Bronchial epithelial cell (primary cell): ENCODE results near the gene PITPNM3. TPM values are rescaled to one million over a fixed set of nuclear protein-coding genes. Genes with fewer than 3 reads are reported as not detected.

Source experiments
- DNase-seq: peaks from one replicate; pipeline ENCODE4 v3.0.0-alpha.2; 2010; ENCODE audit warnings: low read depth
- FAIRE-seq: peaks from 2 replicates; lab custom pipeline; 2011; peaks lifted over from hg19 to GRCh38; lab: Jason Lieb, UNC
- H3K27me3 ChIP-seq: 2 replicates; pipeline ENCODE4 v1.5.1; 2011; ENCODE audit warnings: low read length; ENCODE audit not compliant: control insufficient read depth, insufficient read depth
- H3K36me3 ChIP-seq: 2 replicates; pipeline ENCODE4 v1.5.1; 2011; ENCODE audit warnings: low read length; ENCODE audit not compliant: control insufficient read depth, insufficient read depth
- H3K4me3 ChIP-seq: 2 replicates; pipeline ENCODE4 v1.5.1; 2011; ENCODE audit warnings: mild to moderate bottlenecking, low read depth, low read length, control low read depth
- total RNA-seq: library from RNA; depleted of rRNA; stranded (reverse); fragments of >200 nt; gene quantifications from 2 replicates; pipeline ENCODE4 v1.2.1, GENCODE V29; 2014
- TF ChIP-seq, protein P1 (sequence below): IDR thresholded peaks from 2 replicates; pipeline ENCODE4 v1.5.1; 2011; ENCODE audit warnings: mild to moderate bottlenecking, moderate library complexity, low read length, control low read depth, inconsistent platforms; ENCODE audit not compliant: insufficient read depth, severe bottlenecking

Gene PITPNM3
- total RNA-seq, 1 donor from 2014 or later, result 25.0 TPM

DNA sequence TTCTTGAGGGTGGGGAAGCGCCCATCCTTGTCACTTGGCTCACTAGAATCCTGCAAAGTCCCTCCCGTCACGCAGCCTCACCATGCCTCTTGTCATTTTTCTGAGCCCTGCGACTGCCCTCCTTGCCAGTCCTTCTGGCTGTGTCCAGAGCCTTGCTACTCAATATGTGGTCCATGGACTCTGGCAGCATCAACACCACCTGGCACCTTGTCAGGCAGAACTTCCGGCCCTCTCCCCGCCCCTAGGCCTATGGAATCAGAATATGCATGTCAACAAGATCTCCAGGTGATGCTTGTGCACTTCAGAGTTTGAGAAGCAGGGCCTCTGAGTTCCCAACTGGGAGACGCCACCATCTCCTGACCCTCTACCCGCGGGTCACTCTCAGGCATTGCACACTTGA is 100.0 kb downstream of the PITPNM3 start:
- no peak overlapping the region for H3K4me3 ChIP-seq
- peaks cover 14% of the 10 kb centered on the region for H3K36me3 ChIP-seq
- FAIRE-seq (peak; percentile 73), DNase-seq (no peak)
- no peaks in the 10 kb centered on the region for H3K27me3 ChIP-seq
- TF ChIP-seq, protein P1, sequence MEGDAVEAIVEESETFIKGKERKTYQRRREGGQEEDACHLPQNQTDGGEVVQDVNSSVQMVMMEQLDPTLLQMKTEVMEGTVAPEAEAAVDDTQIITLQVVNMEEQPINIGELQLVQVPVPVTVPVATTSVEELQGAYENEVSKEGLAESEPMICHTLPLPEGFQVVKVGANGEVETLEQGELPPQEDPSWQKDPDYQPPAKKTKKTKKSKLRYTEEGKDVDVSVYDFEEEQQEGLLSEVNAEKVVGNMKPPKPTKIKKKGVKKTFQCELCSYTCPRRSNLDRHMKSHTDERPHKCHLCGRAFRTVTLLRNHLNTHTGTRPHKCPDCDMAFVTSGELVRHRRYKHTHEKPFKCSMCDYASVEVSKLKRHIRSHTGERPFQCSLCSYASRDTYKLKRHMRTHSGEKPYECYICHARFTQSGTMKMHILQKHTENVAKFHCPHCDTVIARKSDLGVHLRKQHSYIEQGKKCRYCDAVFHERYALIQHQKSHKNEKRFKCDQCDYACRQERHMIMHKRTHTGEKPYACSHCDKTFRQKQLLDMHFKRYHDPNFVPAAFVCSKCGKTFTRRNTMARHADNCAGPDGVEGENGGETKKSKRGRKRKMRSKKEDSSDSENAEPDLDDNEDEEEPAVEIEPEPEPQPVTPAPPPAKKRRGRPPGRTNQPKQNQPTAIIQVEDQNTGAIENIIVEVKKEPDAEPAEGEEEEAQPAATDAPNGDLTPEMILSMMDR, result no peak

DNA sequence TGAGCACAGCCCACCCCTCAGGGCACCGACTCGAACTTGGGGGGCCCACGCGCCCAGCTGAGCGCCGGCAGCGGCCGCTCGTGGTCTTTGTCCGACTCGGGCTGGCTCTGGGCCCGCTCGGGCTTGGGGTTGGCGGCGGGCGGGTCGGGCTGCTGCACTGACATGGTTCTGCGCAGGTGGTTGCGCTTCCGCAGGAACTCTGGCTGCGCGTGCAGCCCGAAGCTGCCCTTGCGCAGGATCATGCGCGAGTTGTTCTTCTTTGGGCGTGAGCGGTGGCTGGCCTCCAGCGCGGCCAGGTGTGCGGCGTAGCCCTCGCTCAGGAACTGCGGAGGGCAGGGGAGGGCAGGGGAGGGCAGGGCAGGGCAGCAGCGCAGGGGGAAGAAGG is 101.0 kb downstream of the PITPNM3 start:
- H3K4me3 ChIP-seq, result no peak overlapping the region
- no peak for FAIRE-seq
- H3K27me3 ChIP-seq, result no peaks in the 10 kb centered on the region
- TF ChIP-seq, protein P1, result no peak
- peaks cover 10% of the 10 kb centered on the region for H3K36me3 ChIP-seq
- DNase-seq, result no peak

DNA sequence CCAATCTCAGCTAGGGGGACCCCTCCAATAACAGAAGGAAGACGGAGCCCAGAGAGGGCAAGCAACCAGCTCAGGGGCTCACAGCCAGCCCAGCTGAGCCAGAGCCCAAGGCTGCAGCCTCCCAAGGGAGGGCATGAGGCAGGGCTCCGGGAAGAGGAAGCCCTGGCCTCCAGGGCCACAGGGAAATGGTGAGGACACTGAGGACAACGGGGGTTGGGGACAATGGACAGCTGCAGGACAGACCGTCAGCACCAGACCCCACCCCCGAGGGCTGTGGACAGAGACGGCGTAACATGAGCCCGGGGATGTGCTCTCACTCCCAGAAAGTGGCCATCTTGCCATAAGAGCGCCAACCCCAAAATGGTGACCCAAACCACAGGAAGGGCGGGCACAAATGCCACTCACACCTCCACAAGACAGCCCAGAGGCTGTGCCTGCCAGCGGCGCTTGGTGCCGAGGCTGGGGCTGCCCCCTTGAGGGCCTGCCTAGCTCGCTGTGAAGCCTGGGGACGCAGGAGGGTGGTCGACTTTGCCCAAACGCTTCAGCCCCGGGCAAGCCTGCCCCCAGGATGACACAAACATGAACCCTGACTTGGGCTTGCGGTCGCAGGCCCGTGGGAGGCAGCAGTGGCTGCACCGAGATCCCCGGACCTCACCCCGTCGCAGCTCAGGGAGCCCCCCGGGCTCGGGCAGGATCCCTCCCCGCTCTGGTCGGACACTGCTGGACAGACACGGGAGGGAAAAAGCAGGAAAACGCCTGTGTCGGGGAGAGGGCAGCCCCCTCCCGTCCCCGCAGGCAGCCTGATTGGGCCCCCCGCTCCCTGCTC is 101.6 kb downstream of the PITPNM3 start:
- Histone ChIP-seq H3K36me3 (peaks cover 10% of the 10 kb centered on the region), H3K27me3 (no peaks in the 10 kb centered on the region), H3K4me3 (no peak overlapping the region)
- no peak for FAIRE-seq
- DNase-seq, result no peak
- TF ChIP-seq, protein P1, result no peak

DNA sequence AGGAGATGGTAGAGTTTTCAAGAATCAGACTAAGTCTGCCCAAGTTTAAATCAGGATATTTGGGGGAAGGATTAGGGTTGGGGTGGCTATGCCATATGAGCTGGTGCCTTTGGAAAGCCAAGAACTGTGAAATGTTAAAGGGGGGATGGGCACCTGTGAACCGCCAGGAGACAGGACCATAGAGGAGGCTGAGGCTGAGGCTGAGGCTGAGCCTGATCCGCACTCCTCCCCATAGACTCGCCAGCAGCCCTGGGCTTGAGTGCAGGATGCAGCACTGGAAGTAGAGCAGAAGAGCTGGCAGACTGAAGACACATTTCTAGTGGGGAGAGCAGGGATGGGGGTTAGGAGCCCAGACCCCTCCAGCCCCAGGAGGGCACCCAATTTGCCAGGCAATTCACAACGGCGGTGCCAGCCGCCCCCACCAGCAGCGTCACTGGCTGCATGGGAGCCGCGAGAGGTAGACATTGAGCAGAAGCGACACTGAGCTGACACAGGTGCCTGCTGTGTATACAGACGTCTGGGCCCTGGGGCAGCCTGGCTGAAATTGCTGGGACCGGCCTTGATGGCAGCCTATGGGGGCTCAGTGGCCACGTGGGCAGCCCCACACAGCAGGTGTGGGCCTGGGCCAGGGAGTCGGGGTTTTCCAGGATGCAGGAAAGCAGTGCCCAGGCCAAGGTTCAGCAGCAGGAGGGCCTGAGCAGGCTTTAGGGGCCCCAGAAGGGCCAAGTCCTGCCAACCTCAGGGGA is 102.9 kb downstream of the PITPNM3 start:
- DNase-seq (no peak), FAIRE-seq (no peak)
- H3K27me3 ChIP-seq, result no peaks in the 10 kb centered on the region
- H3K4me3 ChIP-seq, result no peak overlapping the region
- peaks cover 10% of the 10 kb centered on the region for H3K36me3 ChIP-seq
- TF ChIP-seq, protein P1, result no peak

GRCh38 chr17:6452471-6453266 is 103.7 kb downstream of the PITPNM3 start:
- TF ChIP-seq, protein P1, result no peak
- no peak overlapping the region for H3K4me3 ChIP-seq
- FAIRE-seq, result peak; percentile 89

More at GRCh38 chr17:6452471-6453266, 103.7 kb downstream of the PITPNM3 start:
- no peak for DNase-seq
- Histone ChIP-seq H3K36me3 (peaks cover 8% of the 10 kb centered on the region), H3K27me3 (no peaks in the 10 kb centered on the region)
